ENCODE results near the gene CDC42. TPM values are rescaled to one million over a fixed set of nuclear protein-coding genes. Genes with fewer than 3 reads are reported as not detected.

Gene CDC42
- total RNA-seq, 1 experiment from 2014 or later = 223 TPM

- H3K79me2 ChIP-seq (ENCODE audit: low read length) = peaks cover 63% of the 10 kb centered on the region
- H3K27ac ChIP-seq (ENCODE audit: low read length) = peak overlapping the region; percentile 61; the same call in 1 of the 2 replicates
- peak overlapping the region; percentile 98 for H3K4me3 ChIP-seq (ENCODE audit: low read length)
- H3K9me2 ChIP-seq (replicated peaks; ENCODE audit: insufficient read depth, low read length) = no peaks in the 10 kb centered on the region
- H3K36me3 ChIP-seq (ENCODE audit: insufficient read depth, low read length) = peaks cover 29% of the 10 kb centered on the region
- H2AFZ ChIP-seq (ENCODE audit: low read length) = no peak overlapping the region
- peaks cover 35% of the 10 kb centered on the region for H3K4me1 ChIP-seq (ENCODE audit: low read length)
- H4K20me1 ChIP-seq (ENCODE audit: insufficient read depth, low read depth, low read length) = peaks cover 49% of the 10 kb centered on the region
- H3K4me2 ChIP-seq (ENCODE audit: low read depth, low read length, poor library complexity, severe bottlenecking) = peak overlapping the region; percentile 97
- H3K9me3 ChIP-seq (ENCODE audit: low read length) = no peaks in the 10 kb centered on the region
- no peaks in the 10 kb centered on the region for H3K27me3 ChIP-seq (ENCODE audit: low read length)
- DNase-seq = no peak
- peak overlapping the region; percentile 100 for H3K9ac ChIP-seq (ENCODE audit: low read length)
Observed at GRCh38 chr1:22053861-22054770, 1.6 kb downstream of the CDC42 start.

- H3K9me3 ChIP-seq (ENCODE audit: low read length) = no peaks in the 10 kb centered on the region
- peaks cover 42% of the 10 kb centered on the region for H3K4me1 ChIP-seq (ENCODE audit: low read length)
- H3K9ac ChIP-seq (ENCODE audit: low read length) = no peak overlapping the region
- peaks cover 61% of the 10 kb centered on the region for H4K20me1 ChIP-seq (ENCODE audit: insufficient read depth, low read depth, low read length)
- peaks cover 29% of the 10 kb centered on the region for H3K36me3 ChIP-seq (ENCODE audit: insufficient read depth, low read length)
- no peaks in the 10 kb centered on the region for H3K9me2 ChIP-seq (replicated peaks; ENCODE audit: insufficient read depth, low read length)
- H3K4me2 ChIP-seq (ENCODE audit: low read depth, low read length, poor library complexity, severe bottlenecking) = peak overlapping the region; percentile 12
- peaks cover 76% of the 10 kb centered on the region for H3K79me2 ChIP-seq (ENCODE audit: low read length)
- no peak overlapping the region for H2AFZ ChIP-seq (ENCODE audit: low read length)
- 0 out of 2 replicates have a peak overlapping the region, but pooled peaks have one; percentile 18 for H3K27ac ChIP-seq (ENCODE audit: low read length)
- H3K27me3 ChIP-seq (ENCODE audit: low read length) = no peaks in the 10 kb centered on the region
- DNase-seq = no peak
- no peak overlapping the region for H3K4me3 ChIP-seq (ENCODE audit: low read length)
Observed at GRCh38 chr1:22055463-22055862, 3.0 kb downstream of the CDC42 start.

GRCh38 chr1:22056043-22056442 lies 3.5 kb downstream of the CDC42 start:
- peaks cover 62% of the 10 kb centered on the region for H4K20me1 ChIP-seq (ENCODE audit: insufficient read depth, low read depth, low read length)
- no peak overlapping the region for H3K9ac ChIP-seq (ENCODE audit: low read length)
- H3K4me3 ChIP-seq (ENCODE audit: low read length) = no peak overlapping the region
- H3K4me1 ChIP-seq (ENCODE audit: low read length) = peaks cover 44% of the 10 kb centered on the region
- H3K4me2 ChIP-seq (ENCODE audit: low read depth, low read length, poor library complexity, severe bottlenecking) = peak overlapping the region; percentile 12
- no peaks in the 10 kb centered on the region for H3K9me3 ChIP-seq (ENCODE audit: low read length)
- no peaks in the 10 kb centered on the region for H3K9me2 ChIP-seq (replicated peaks; ENCODE audit: insufficient read depth, low read length)
- no peak overlapping the region for H2AFZ ChIP-seq (ENCODE audit: low read length)
- peak overlapping the region; percentile 31; the same call in 1 of the 2 replicates for H3K27ac ChIP-seq (ENCODE audit: low read length)
- H3K79me2 ChIP-seq (ENCODE audit: low read length) = peaks cover 82% of the 10 kb centered on the region
- H3K36me3 ChIP-seq (ENCODE audit: insufficient read depth, low read length) = peaks cover 29% of the 10 kb centered on the region
- DNase-seq = no peak
- no peaks in the 10 kb centered on the region for H3K27me3 ChIP-seq (ENCODE audit: low read length)

- peaks cover 62% of the 10 kb centered on the region for H4K20me1 ChIP-seq (ENCODE audit: insufficient read depth, low read depth, low read length)
- H3K9ac ChIP-seq (ENCODE audit: low read length) = no peak overlapping the region
- peaks cover 91% of the 10 kb centered on the region for H3K79me2 ChIP-seq (ENCODE audit: low read length)
- H3K4me2 ChIP-seq (ENCODE audit: low read depth, low read length, poor library complexity, severe bottlenecking) = peak overlapping the region; percentile 12
- H3K4me3 ChIP-seq (ENCODE audit: low read length) = no peak overlapping the region
- H2AFZ ChIP-seq (ENCODE audit: low read length) = no peak overlapping the region
- H3K9me2 ChIP-seq (replicated peaks; ENCODE audit: insufficient read depth, low read length) = no peaks in the 10 kb centered on the region
- no peaks in the 10 kb centered on the region for H3K9me3 ChIP-seq (ENCODE audit: low read length)
- H3K36me3 ChIP-seq (ENCODE audit: insufficient read depth, low read length) = peaks cover 29% of the 10 kb centered on the region
- no peaks in the 10 kb centered on the region for H3K27me3 ChIP-seq (ENCODE audit: low read length)
- no peak for DNase-seq
- peak overlapping the region; percentile 31; the same call in 1 of the 2 replicates for H3K27ac ChIP-seq (ENCODE audit: low read length)
- peaks cover 43% of the 10 kb centered on the region for H3K4me1 ChIP-seq (ENCODE audit: low read length)
Observed at GRCh38 chr1:22056936-22057335, 4.4 kb downstream of the CDC42 start.

GRCh38 chr1:22057861-22058260 lies 5.4 kb downstream of the CDC42 start:
- no peak overlapping the region for H3K27ac ChIP-seq (ENCODE audit: low read length)
- no peak overlapping the region for H3K9ac ChIP-seq (ENCODE audit: low read length)
- H3K79me2 ChIP-seq (ENCODE audit: low read length) = peaks cover 97% of the 10 kb centered on the region
- H3K36me3 ChIP-seq (ENCODE audit: insufficient read depth, low read length) = peaks cover 31% of the 10 kb centered on the region
- no peaks in the 10 kb centered on the region for H3K9me2 ChIP-seq (replicated peaks; ENCODE audit: insufficient read depth, low read length)
- H4K20me1 ChIP-seq (ENCODE audit: insufficient read depth, low read depth, low read length) = peaks cover 68% of the 10 kb centered on the region
- H3K27me3 ChIP-seq (ENCODE audit: low read length) = no peaks in the 10 kb centered on the region
- H3K4me3 ChIP-seq (ENCODE audit: low read length) = no peak overlapping the region
- DNase-seq = no peak
- no peak overlapping the region for H3K4me2 ChIP-seq (ENCODE audit: low read depth, low read length, poor library complexity, severe bottlenecking)
- no peaks in the 10 kb centered on the region for H3K9me3 ChIP-seq (ENCODE audit: low read length)
- no peak overlapping the region for H2AFZ ChIP-seq (ENCODE audit: low read length)
- peaks cover 39% of the 10 kb centered on the region for H3K4me1 ChIP-seq (ENCODE audit: low read length)

- Histone ChIP-seq H3K4me1 (ENCODE audit: low read length) (peaks cover 21% of the 10 kb centered on the region), H3K36me3 (ENCODE audit: insufficient read depth, low read length) (peaks cover 25% of the 10 kb centered on the region), H4K20me1 (ENCODE audit: insufficient read depth, low read depth, low read length) (peaks cover 75% of the 10 kb centered on the region), H3K9me3 (ENCODE audit: low read length) (no peaks in the 10 kb centered on the region), H3K27me3 (ENCODE audit: low read length) (no peaks in the 10 kb centered on the region), H3K9me2 (replicated peaks; ENCODE audit: insufficient read depth, low read length) (no peaks in the 10 kb centered on the region), H3K4me2 (ENCODE audit: low read depth, low read length, poor library complexity, severe bottlenecking) (no peak overlapping the region), H3K79me2 (ENCODE audit: low read length) (peaks cover 100% of the 10 kb centered on the region), H3K9ac (ENCODE audit: low read length) (no peak overlapping the region), H3K27ac (ENCODE audit: low read length) (no peak overlapping the region), H2AFZ (ENCODE audit: low read length) (no peak overlapping the region), H3K4me3 (ENCODE audit: low read length) (no peak overlapping the region)
- no peak for DNase-seq
Observed at GRCh38 chr1:22064751-22065402, 12.4 kb downstream of the CDC42 start.

- no peaks in the 10 kb centered on the region for H3K9me2 ChIP-seq (replicated peaks; ENCODE audit: insufficient read depth, low read length)
- no peak overlapping the region for H3K9ac ChIP-seq (ENCODE audit: low read length)
- 0 out of 2 replicates have a peak overlapping the region, but pooled peaks have one; percentile 17 for H3K27ac ChIP-seq (ENCODE audit: low read length)
- no peak overlapping the region for H3K4me2 ChIP-seq (ENCODE audit: low read depth, low read length, poor library complexity, severe bottlenecking)
- H3K4me1 ChIP-seq (ENCODE audit: low read length) = peaks cover 47% of the 10 kb centered on the region
- no peak overlapping the region for H3K4me3 ChIP-seq (ENCODE audit: low read length)
- peaks cover 1% of the 10 kb centered on the region; the same call in 1 of the 2 replicates for H3K36me3 ChIP-seq (ENCODE audit: insufficient read depth, low read length)
- H3K9me3 ChIP-seq (ENCODE audit: low read length) = no peaks in the 10 kb centered on the region
- H3K27me3 ChIP-seq (ENCODE audit: low read length) = no peaks in the 10 kb centered on the region
- no peak for DNase-seq
- peaks cover 80% of the 10 kb centered on the region for H4K20me1 ChIP-seq (ENCODE audit: insufficient read depth, low read depth, low read length)
- no peak overlapping the region for H2AFZ ChIP-seq (ENCODE audit: low read length)
- H3K79me2 ChIP-seq (ENCODE audit: low read length) = peaks cover 99% of the 10 kb centered on the region
Observed at GRCh38 chr1:22071511-22071910, 19.0 kb downstream of the CDC42 start.

GRCh38 chr1:22074803-22075202 lies 22.3 kb downstream of the CDC42 start:
- Histone ChIP-seq H3K4me2 (ENCODE audit: low read depth, low read length, poor library complexity, severe bottlenecking) (peak overlapping the region; percentile 78), H2AFZ (ENCODE audit: low read length) (no peak overlapping the region), H3K4me3 (ENCODE audit: low read length) (peak overlapping the region; percentile 48), H3K9ac (ENCODE audit: low read length) (peak overlapping the region; percentile 30), H3K4me1 (ENCODE audit: low read length) (peaks cover 60% of the 10 kb centered on the region), H3K9me2 (replicated peaks; ENCODE audit: insufficient read depth, low read length) (no peaks in the 10 kb centered on the region), H3K27ac (ENCODE audit: low read length) (peak overlapping the region; percentile 90), H3K9me3 (ENCODE audit: low read length) (no peaks in the 10 kb centered on the region), H3K27me3 (ENCODE audit: low read length) (no peaks in the 10 kb centered on the region), H3K79me2 (ENCODE audit: low read length) (peaks cover 99% of the 10 kb centered on the region), H3K36me3 (ENCODE audit: insufficient read depth, low read length) (peaks cover 21% of the 10 kb centered on the region), H4K20me1 (ENCODE audit: insufficient read depth, low read depth, low read length) (peaks cover 78% of the 10 kb centered on the region)
- DNase-seq = peak; percentile 56

All from Karpas-422 (cell line).